ENCODE results near the gene GLS. TPM values are rescaled to one million over a fixed set of nuclear protein-coding genes. Genes with fewer than 3 reads are reported as not detected.
"Not testable (repeated sequence)": the region's sequence is repeated elsewhere in the genome, so short reads cannot be mapped to it uniquely, and the experiment has no call there.

Gene GLS
- total RNA-seq, 1 donor from 2014 or later = 10.2 TPM

- DNase-seq (ENCODE audit: low spot score) (no peak), ATAC-seq (no peak)
These were observed 1.8 kb downstream of the GLS start for GRCh38 chr2:190882411-190882766.

- DNase-seq (ENCODE audit: low spot score) = no peak
- no peak for ATAC-seq
These were observed 2.4 kb downstream of the GLS start for GRCh38 chr2:190882856-190883582.

- not testable (repeated sequence) for ATAC-seq; DNase-seq (ENCODE audit: low spot score)
These were observed 5.2 kb downstream of the GLS start for GRCh38 chr2:190885844-190886243.

- no peak for ATAC-seq
- DNase-seq (ENCODE audit: low spot score) = no peak
These were observed 6.5 kb downstream of the GLS start for GRCh38 chr2:190887089-190887488.

GRCh38 chr2:190888449-190888848 is 7.8 kb downstream of the GLS start:
- ATAC-seq = no peak

GRCh38 chr2:190889175-190889943 is 8.7 kb downstream of the GLS start:
- ATAC-seq (no peak), DNase-seq (ENCODE audit: low spot score) (no peak)

More at GRCh38 chr2:190888449-190888848, 7.8 kb downstream of the GLS start:
- no peak for DNase-seq (ENCODE audit: low spot score)

GRCh38 chr2:190891372-190891771 is 10.8 kb downstream of the GLS start:
- ATAC-seq (no peak), DNase-seq (ENCODE audit: low spot score) (no peak)

GRCh38 chr2:190891889-190892288 is 11.3 kb downstream of the GLS start:
- ATAC-seq = no peak

GRCh38 chr2:190893157-190893556 is 12.5 kb downstream of the GLS start:
- DNase-seq (ENCODE audit: low spot score) (no peak), ATAC-seq (no peak)

More at GRCh38 chr2:190891889-190892288, 11.3 kb downstream of the GLS start:
- no peak for DNase-seq (ENCODE audit: low spot score)

- ATAC-seq (no peak), DNase-seq (ENCODE audit: low spot score) (no peak)
These were observed 15.9 kb downstream of the GLS start for GRCh38 chr2:190896477-190896876.

- DNase-seq (ENCODE audit: low spot score) = no peak
- ATAC-seq = no peak
These were observed 23.3 kb downstream of the GLS start for GRCh38 chr2:190903693-190904450.

- ATAC-seq (no peak), DNase-seq (ENCODE audit: low spot score) (no peak)
These were observed 24.1 kb downstream of the GLS start for GRCh38 chr2:190904640-190905261.

- ATAC-seq (no peak), DNase-seq (ENCODE audit: low spot score) (no peak)
These were observed 27.9 kb downstream of the GLS start for GRCh38 chr2:190908532-190908931.

- no peak for DNase-seq (ENCODE audit: low spot score)
- ATAC-seq = no peak
These were observed 29.1 kb downstream of the GLS start for GRCh38 chr2:190909680-190910079.

GRCh38 chr2:190910341-190911136 is 29.9 kb downstream of the GLS start:
- ATAC-seq (no peak), DNase-seq (ENCODE audit: low spot score) (no peak)

GRCh38 chr2:190911813-190912212 is 31.2 kb downstream of the GLS start:
- ATAC-seq (no peak), DNase-seq (ENCODE audit: low spot score) (no peak)

- ATAC-seq = no peak
- no peak for DNase-seq (ENCODE audit: low spot score)
These were observed 32.1 kb downstream of the GLS start for GRCh38 chr2:190912726-190913125.

GRCh38 chr2:190913725-190914124 is 33.1 kb downstream of the GLS start:
- no peak for DNase-seq (ENCODE audit: low spot score)
- no peak for ATAC-seq

GRCh38 chr2:190916829-190917228 is 36.2 kb downstream of the GLS start:
- DNase-seq (ENCODE audit: low spot score) (no peak), ATAC-seq (no peak)

GRCh38 chr2:190920085-190920484 is 39.5 kb downstream of the GLS start:
- ATAC-seq (no peak), DNase-seq (ENCODE audit: low spot score) (no peak)
